ENCODE measurements around the gene SERINC2. TPM values are rescaled to one million over a fixed set of nuclear protein-coding genes. Genes with fewer than 3 reads are reported as not detected.
A peak's percentile ranks its signal among the peaks of the same experiment; 100 is the strongest.

Gene SERINC2
- total RNA-seq, 1 experiment from 2014 or later = 17.1 TPM

DNA sequence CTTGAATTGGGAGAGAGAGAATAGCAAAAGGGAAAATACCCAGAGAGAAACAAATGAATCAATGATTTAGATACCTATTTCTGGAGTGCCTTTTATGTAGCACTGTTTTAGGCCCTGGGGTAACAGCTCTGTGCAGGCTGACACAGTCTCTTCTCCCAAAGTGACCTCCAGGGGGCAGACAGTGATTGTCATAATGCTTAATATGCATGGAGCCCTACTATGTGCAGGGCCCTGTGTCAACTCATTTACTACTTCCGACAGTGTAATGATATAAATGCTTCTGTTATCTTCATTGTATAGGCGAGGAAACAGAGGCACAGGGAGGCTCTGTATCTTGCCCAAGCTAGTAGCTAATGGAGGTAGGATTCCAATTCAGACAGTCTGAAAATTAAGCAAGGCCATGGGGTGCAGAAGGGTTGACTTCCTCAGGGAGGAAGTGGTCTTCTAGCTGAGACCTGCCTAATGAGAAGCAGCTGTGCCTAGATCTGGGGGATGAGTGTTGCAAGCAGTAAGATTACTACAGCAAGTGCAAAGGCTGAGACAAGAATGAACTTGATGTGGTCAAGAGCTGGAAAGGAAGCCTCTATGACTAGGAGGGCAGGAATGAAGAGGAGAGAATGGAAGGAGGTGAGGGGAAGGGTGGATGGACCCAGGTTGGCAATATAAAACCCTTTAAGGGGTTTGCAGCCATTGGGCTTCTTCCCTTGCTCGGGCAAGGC is 16.2 kb upstream of the SERINC2 start:
- Histone ChIP-seq H3K36me3 (no peaks in the 10 kb centered on the region), H3K9me3 (replicated peaks) (no peaks in the 10 kb centered on the region), H3K4me1 (no peaks in the 10 kb centered on the region; the same call in none of the 2 replicates), H3K27ac (no peak overlapping the region), H3K4me3 (no peak overlapping the region), H3K27me3 (no peaks in the 10 kb centered on the region)
- DNase-seq = peak in 1 of 2 experiments; percentile 26

DNA sequence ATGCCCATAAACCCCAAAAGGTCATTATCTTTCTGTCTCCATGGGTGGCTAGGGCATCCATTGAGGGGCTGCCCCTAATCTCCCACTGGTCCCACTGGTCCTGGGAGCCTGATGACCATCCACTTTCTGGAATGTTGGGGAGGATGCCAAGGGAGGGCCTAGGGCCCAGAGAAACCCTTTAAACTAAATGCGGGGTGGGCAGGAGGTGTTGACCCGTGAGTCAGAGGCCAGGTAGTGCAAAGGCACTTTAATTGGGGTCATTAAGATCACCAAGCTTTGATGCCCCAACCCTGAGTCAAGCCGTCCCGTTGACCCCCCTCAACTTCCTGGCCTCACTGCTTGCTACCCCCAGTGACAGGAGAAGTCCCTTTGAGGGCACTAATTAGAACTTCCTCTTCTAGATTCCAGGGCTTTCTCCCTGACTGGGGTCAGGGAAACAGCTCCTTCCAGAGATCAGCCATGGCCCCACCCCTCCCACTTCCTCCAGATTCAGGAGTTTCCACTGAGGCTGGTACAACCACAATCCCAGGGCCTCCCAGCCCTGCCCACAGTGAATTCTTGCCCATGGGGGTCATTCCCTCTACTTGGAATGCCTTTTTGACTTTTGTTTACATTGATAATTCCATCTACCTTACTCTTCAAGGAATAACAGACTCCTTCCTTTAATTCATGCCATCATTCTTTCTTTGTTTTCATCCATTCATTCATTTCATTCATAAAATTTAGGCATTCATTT is 15.5 kb upstream of the SERINC2 start:
- Histone ChIP-seq H3K4me3 (no peak overlapping the region), H3K27me3 (no peaks in the 10 kb centered on the region), H3K4me1 (no peaks in the 10 kb centered on the region; the same call in none of the 2 replicates), H3K36me3 (no peaks in the 10 kb centered on the region), H3K9me3 (replicated peaks) (no peaks in the 10 kb centered on the region), H3K27ac (no peak overlapping the region)
- no peak for DNase-seq

DNA sequence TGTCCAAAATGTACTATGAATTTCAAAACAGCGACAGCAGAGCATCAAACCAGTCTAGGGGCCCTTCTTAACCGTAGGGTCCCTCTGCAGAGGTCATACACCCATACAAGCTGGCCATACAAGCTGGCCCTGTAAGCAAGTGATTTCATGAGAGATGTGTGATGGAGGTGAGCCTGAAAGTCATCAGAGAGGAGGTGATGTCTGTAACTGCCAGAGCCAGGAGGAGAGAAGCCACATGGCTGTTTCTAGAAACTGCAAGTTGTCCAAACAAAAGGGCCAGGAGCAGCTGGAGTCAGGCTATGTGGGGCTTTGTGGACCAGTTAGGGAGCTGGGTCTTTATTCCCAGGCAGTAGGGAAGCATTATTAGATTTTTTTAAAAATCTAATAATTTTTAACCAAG is 14.8 kb upstream of the SERINC2 start:
- H3K27me3 ChIP-seq = no peaks in the 10 kb centered on the region
- no peaks in the 10 kb centered on the region for H3K36me3 ChIP-seq
- H3K4me1 ChIP-seq = no peaks in the 10 kb centered on the region; the same call in none of the 2 replicates
- DNase-seq = no peak
- H3K4me3 ChIP-seq = no peak overlapping the region
- no peak overlapping the region for H3K27ac ChIP-seq
- no peaks in the 10 kb centered on the region for H3K9me3 ChIP-seq (replicated peaks)

DNA sequence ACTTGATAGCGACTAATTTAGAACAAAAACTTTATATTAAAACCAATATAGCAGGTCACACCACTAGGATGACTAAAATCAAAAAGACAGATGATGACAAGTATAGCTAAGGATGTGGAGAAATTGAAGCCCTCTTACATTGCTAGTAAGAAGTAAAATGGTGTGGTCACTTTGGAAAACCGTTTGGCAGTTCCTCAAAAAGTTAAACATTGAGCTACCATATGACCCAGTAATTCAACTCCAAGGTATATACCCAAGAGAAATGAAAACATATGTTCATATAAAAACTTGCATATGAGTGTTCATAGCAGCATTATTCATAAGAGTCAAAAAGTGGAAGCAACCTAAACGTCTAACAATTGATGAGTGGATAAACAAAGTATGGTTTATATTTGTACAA is 13.0 kb upstream of the SERINC2 start:
- no peaks in the 10 kb centered on the region for H3K9me3 ChIP-seq (replicated peaks)
- DNase-seq = no peak
- H3K27ac ChIP-seq = no peak overlapping the region
- no peaks in the 10 kb centered on the region for H3K27me3 ChIP-seq
- H3K36me3 ChIP-seq = no peaks in the 10 kb centered on the region
- peaks cover 4% of the 10 kb centered on the region for H3K4me1 ChIP-seq
- no peak overlapping the region for H3K4me3 ChIP-seq

DNA sequence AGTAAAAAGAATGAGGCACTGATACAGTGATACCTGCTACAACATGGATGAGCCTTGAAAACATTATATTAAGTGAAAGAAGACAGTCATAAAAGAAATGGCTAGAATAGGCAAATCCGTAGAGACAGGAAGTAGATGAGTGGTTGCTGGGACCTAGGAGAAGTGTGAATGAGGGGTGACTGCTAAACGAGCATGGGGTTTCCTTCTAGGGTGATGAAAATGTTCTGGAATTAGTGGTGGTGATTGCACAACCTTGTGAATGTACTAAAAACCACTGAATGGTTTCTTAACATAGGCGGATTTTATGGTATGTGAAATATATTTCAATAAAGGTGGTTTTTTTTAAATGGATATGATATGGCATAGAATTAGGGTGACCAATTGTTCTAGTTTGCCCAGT is 12.6 kb upstream of the SERINC2 start:
- Histone ChIP-seq H3K27me3 (no peaks in the 10 kb centered on the region), H3K4me3 (no peak overlapping the region), H3K9me3 (replicated peaks) (no peaks in the 10 kb centered on the region), H3K4me1 (peaks cover 8% of the 10 kb centered on the region), H3K36me3 (no peaks in the 10 kb centered on the region), H3K27ac (no peak overlapping the region)
- no peak for DNase-seq

DNA sequence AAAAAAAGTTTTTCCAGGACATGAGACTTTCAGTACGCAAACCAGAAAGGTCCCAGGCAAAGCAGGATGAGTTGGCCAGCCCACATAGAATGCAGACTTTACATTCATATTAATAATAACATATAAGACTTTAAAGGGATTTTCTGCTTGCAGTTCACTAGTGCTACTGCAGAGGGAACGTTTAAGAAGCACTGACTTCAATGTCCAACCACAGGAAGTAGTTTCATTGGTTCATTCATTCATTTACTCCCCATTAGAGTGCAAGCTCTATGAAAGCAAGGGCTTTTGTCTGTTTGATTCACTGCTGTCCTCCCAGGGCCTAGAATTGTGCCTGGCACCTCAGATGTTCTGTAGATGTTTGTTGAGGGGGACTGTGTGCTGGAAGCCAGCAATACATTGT is 11.8 kb upstream of the SERINC2 start:
- no peaks in the 10 kb centered on the region for H3K27me3 ChIP-seq

DNA sequence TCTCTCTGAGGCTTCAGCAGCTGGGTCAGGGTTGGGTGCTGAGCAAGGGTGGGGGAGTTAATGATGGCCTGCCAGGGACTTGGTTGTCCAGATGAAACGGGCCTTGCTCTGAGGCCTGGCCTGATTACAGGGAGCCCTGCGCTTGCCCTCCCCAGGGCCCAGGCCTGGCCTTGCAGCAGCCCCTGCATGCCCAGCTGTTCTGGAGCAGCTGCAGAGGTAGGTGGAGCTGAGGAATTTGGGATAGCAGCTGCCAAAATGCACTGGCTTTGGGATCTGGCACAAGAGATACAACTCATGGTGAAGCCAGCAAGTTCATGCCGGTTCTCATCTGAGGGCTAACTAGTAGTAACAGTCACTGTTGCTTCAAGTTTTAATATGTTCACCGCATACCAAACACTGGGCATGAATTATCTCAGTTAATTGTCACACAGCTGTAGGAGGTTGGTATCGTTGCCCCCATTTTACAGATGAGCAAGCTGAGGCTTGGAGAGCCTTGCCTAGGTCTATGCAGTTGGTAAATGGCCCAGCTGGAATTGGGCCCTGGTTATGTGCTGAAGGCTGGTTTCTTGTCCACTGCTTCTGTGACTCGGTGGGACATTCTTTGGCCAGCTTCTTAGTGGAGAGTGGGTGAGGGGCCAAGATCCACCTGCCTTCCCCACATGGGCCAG is 7.3 kb upstream of the SERINC2 start:
- H3K4me1 ChIP-seq = peaks cover 21% of the 10 kb centered on the region
- no peaks in the 10 kb centered on the region for H3K27me3 ChIP-seq
- DNase-seq = peak; percentile 96
- H3K27ac ChIP-seq = peak overlapping the region; percentile 61
- H3K9me3 ChIP-seq (replicated peaks) = no peaks in the 10 kb centered on the region
- no peaks in the 10 kb centered on the region for H3K36me3 ChIP-seq
- no peak overlapping the region for H3K4me3 ChIP-seq

More for the DNA sequence above, 11.8 kb upstream of the SERINC2 start:
- Histone ChIP-seq H3K27ac (no peak overlapping the region), H3K36me3 (no peaks in the 10 kb centered on the region), H3K4me3 (no peak overlapping the region), H3K4me1 (peaks cover 12% of the 10 kb centered on the region), H3K9me3 (replicated peaks) (no peaks in the 10 kb centered on the region)
- no peak for DNase-seq

DNA sequence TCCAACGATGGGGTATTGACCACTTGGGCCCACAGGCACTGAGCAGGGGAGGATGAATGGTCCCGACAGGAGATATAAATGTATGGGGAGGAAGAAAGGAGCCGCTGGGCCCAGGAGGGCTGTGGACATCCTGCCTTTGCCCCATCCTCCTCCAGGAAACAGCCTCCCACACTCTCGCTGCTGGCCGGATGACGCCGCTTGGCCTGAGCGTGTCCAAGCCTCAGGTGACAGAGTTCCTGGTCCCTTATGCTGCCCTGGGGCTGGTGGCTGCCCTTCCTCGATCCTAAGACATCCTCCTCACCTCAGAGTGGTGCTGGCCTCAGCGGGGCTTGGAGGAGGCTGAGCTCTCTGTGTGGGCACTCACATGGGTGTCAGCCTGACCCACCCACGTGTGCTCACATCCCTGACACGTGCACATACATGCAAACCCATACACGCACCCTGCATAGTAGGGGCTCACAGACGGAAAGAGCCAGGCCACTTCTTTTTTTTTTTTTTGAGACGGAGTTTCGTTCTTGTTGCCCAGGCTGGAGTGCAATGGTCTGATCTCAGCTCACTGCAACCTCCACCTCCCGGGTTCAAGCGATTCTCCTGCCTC is 5.9 kb upstream of the SERINC2 start:
- H3K4me1 ChIP-seq = peaks cover 21% of the 10 kb centered on the region
- H3K9me3 ChIP-seq (replicated peaks) = no peaks in the 10 kb centered on the region
- H3K27ac ChIP-seq = peak overlapping the region; percentile 19; the same call in 1 of the 2 replicates
- no peak overlapping the region for H3K4me3 ChIP-seq
- DNase-seq = peak; percentile 31 to 40
- H3K36me3 ChIP-seq = no peaks in the 10 kb centered on the region
- H3K27me3 ChIP-seq = no peaks in the 10 kb centered on the region

DNA sequence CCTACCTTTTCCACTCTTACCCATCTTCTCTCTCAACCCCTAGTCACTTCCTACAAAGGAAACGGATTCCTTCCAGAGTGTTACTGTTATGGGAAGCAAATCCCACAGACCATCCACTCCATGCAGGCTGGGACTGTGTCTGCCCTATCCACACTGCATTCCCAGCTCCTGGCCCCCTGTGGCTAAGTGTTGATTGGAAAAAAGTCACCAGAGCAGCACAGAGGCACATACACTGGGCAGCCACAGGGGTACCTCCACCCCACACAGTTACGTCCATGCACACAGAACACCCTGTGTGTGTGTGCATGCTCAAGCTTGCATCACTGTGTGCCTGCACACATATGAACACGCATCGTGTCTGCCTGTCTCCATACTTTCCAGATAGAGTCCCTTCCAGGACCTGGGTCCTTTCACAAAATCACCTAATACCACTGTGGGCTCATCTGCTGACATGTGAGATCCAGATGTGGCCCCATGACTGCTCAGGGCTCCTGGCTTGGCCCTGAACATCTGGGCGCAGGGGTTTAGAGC is 4.2 kb upstream of the SERINC2 start:
- Histone ChIP-seq H3K9me3 (replicated peaks) (no peaks in the 10 kb centered on the region), H3K36me3 (no peaks in the 10 kb centered on the region), H3K27ac (no peak overlapping the region), H3K4me1 (peaks cover 26% of the 10 kb centered on the region), H3K4me3 (no peak overlapping the region), H3K27me3 (no peaks in the 10 kb centered on the region)
- no peak for DNase-seq

DNA sequence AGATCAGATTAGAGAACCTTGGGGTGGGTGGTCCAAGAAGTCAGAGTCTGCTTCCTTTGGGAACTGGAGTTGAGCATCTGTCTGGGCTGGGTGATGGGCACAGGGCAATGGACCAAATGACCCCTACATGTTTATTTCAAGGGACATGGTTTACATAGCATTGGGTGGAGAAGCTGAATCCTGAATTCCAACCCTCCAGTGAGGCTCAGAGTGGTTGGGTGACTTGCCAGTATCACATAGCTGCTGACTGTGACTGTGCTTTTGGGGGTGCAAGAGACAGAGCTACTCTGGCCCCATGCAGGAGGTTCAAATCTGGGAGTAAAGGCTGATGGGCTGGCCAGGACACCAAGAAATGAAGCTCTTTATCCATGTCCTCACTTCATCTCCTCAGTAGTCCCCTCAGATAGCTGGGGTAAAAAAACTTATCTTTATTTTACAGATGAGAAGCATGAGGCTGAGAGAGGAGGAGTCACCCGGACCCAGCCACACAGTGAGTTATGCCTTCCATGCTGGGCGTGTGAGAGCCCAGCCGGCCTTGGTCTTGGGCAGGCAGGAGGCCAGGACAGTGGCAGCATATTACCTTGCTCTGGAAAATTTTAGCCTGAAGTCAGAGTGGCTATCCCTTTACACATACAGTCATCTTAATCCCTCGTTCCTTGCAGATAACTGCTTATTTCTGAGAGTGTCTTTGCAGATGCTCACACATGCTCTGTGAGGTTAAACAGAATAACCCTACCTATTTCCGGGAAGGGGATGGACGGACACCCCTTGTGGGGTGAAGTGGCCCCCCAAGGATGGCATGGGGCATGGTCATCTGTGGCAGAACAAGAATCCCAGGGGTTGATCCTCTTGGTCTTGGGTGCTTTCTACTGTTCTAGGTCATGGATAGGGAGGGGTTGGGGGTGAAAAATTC is 2.8 kb upstream of the SERINC2 start:
- Histone ChIP-seq H3K36me3 (no peaks in the 10 kb centered on the region), H3K27ac (no peak overlapping the region), H3K27me3 (no peaks in the 10 kb centered on the region), H3K4me1 (peaks cover 25% of the 10 kb centered on the region), H3K4me3 (no peak overlapping the region), H3K9me3 (replicated peaks) (no peaks in the 10 kb centered on the region)
- no peak for DNase-seq

DNA sequence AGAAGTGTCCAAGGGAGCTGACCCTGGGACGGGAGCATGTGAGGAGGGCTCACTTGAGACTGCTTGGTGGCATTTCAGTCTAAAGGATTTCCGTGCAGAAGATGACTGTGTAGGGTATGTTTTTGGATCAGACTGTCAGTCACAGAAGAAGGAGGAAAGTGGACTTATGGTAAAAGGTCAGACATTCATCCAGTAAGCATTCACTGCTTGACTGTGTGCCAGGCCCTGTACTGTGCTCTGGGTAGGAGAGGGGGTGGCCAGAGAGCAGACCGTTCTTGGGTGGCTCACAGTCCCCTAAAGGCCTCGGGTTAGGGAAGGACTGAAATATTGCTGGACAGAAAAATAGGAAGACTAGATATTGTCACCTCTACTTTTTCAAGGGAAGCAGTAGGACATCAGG is 2.1 kb upstream of the SERINC2 start:
- H3K27ac ChIP-seq = no peak overlapping the region
- no peak for DNase-seq
- H3K9me3 ChIP-seq (replicated peaks) = no peaks in the 10 kb centered on the region
- no peaks in the 10 kb centered on the region for H3K36me3 ChIP-seq
- no peak overlapping the region for H3K4me3 ChIP-seq
- peaks cover 26% of the 10 kb centered on the region for H3K4me1 ChIP-seq
- H3K27me3 ChIP-seq = no peaks in the 10 kb centered on the region

DNA sequence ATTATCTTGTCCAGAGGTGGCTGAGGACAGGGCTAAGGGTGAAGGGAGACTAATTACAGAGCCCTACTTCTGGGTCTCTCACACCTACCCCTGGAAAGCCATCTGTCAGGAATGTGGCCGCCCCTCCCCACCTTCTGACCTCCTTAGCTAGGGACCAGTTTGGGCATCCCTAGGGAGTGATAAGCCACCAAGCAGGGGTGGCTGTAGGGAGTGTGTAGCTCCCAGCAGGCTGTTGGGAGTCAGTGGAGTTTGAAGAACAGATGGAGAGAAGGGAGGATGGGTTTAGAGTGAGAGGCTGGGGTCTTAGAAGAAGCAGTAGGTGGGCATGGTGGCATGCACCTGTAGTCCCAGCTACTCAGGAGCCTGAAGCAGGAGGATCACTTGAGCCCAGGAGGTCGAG is 808 bp upstream of the SERINC2 start:
- no peak for DNase-seq
- Histone ChIP-seq H3K27ac (no peak overlapping the region), H3K4me3 (no peak overlapping the region), H3K9me3 (replicated peaks) (no peaks in the 10 kb centered on the region), H3K4me1 (peaks cover 21% of the 10 kb centered on the region), H3K27me3 (no peaks in the 10 kb centered on the region), H3K36me3 (no peaks in the 10 kb centered on the region)

DNA sequence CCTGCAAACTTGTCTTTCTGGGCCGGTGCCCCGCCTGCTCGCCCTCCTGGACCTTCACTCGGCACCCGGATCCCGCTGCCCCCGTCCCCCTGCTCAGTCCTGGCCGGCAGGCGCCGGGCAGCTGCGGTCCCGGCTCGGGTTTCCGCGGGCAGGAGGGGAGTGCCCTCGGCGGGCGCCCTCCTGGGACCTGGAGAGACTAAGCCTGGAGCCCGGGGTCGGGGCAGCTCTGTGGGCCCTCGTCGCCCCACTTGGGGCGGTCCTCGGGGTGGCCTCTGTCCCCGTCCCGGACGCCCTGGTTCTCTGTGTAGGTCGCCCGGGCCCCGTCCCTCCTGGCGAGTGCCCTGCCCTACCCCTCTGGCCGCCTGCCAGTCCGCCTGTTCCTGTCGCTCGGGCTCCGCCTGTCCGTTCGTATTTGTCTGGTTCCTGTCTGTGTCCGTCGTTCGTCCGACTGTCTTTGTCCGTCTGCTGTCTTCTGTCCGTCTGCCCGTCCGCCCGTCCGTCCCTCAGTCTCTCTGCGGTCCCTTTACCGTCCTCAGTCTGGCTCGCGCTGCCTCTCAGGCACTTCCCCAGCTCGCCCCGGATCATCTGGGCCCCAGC is 490 bp downstream of the SERINC2 start:
- Histone ChIP-seq H3K27ac (peak overlapping the region; percentile 89), H3K4me1 (peaks cover 21% of the 10 kb centered on the region), H3K27me3 (no peaks in the 10 kb centered on the region), H3K9me3 (replicated peaks) (no peaks in the 10 kb centered on the region), H3K4me3 (peak overlapping the region; percentile 71), H3K36me3 (no peaks in the 10 kb centered on the region)
- peak; percentile 87 for DNase-seq

Data from SJCRH30 (cell line).